GM10266 (cell line): ENCODE data around the gene DAB1.

Experiments
- DNase-seq: peaks from one replicate; pipeline ENCODE4 v3.0.0; 2012; ENCODE audit errors: extremely low spot score
- CTCF ChIP-seq: IDR thresholded peaks from 2 replicates; pipeline ENCODE4 v1.5.1; 2012; ENCODE audit warnings: mild to moderate bottlenecking, low read depth; ENCODE audit not compliant: control insufficient read depth, insufficient read depth; ENCODE audit errors: missing control alignments

The DAB1 gene

GRCh38 chr1:57401671-57402070 is 22.2 kb downstream of the DAB1 start:
- no peak for DNase-seq
- TF ChIP-seq CTCF, result no peak

- no peak for TF ChIP-seq CTCF
- DNase-seq, result no peak
These were observed 23.8 kb downstream of the DAB1 start for GRCh38 chr1:57400048-57400447.

GRCh38 chr1:57393058-57393584 is 30.7 kb downstream of the DAB1 start:
- no peak for DNase-seq
- TF ChIP-seq CTCF, result no peak

- no peak for TF ChIP-seq CTCF
- no peak for DNase-seq
These were observed 38.5 kb downstream of the DAB1 start for GRCh38 chr1:57385336-57385735.

- DNase-seq, result no peak
- no peak for TF ChIP-seq CTCF
These were observed 39.0 kb downstream of the DAB1 start for GRCh38 chr1:57384901-57385300.

- DNase-seq, result no peak
- no peak for TF ChIP-seq CTCF
These were observed 39.6 kb downstream of the DAB1 start for GRCh38 chr1:57384284-57384683.

- TF ChIP-seq CTCF, result no peak
- no peak for DNase-seq
These were observed 42.0 kb downstream of the DAB1 start for GRCh38 chr1:57381871-57382270.
